GM21423 (cell line): ENCODE measurements around the gene ANKLE2.
"Not testable (repeated sequence)": the region's sequence is repeated elsewhere in the genome, so short reads cannot be mapped to it uniquely, and the experiment has no call there.

Source experiments
- ATAC-seq: cut with Tn5 transposase; IDR thresholded peaks from one replicate; pipeline ENCODE4 v1.9.1; 2021; ENCODE audit warnings: mild to moderate bottlenecking, moderate library complexity; ENCODE audit not compliant: unreplicated experiment

Gene ANKLE2

DNA sequence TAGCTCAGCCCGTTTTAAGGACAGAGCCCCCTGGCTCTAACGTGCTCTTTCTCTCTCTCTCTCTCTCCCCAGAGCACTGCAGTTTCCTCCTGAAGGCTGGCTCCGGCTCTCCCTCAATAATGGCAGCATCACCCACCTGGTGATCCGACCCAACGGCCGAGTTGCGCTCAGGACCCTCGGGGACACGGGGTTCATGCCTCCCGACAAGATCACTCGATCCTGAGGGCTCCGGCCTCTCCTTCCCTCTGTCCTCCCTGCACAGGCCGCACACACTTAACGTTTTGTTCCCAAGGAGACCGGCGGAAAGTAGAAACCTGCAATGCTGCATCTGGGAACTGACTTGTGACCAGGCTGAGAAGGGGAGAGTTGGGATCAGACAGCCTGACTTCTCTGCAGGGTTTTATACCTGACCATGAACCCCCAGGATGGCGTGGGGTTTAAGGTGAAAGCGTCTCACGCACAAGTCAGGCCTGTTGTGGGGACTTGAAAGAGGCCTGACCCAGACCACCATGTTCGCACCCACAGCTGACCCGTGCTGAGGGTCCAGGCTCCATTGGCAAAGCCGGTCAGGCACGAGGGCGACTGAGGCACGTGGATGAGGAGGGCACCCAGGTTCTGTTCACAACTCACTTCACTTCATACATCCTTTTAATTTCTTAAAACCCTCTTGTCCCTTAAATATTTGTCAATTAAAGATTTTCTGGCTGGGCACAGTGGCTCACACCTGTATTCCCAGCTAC is 40.9 kb downstream of the ANKLE2 start:
- no peak for ATAC-seq

DNA sequence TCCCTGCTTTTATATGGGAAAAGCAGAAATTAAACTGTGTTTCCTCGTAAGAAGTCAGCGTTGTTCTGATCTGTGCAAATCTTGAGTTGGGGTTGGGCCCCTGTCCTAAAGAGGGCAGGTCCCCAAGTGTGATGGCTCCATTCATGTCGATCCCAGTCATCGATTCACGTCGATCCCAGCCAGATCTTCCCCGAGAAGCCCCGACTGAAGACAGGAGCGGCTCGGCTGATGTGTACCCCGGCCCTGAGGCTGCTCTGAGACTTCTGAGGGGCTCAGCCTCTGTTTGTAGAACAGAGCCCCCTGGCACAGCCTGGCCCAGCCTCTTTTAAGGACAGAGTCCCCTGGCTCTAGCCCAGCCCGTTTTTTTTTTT is 41.7 kb downstream of the ANKLE2 start:
- ATAC-seq = no peak

DNA sequence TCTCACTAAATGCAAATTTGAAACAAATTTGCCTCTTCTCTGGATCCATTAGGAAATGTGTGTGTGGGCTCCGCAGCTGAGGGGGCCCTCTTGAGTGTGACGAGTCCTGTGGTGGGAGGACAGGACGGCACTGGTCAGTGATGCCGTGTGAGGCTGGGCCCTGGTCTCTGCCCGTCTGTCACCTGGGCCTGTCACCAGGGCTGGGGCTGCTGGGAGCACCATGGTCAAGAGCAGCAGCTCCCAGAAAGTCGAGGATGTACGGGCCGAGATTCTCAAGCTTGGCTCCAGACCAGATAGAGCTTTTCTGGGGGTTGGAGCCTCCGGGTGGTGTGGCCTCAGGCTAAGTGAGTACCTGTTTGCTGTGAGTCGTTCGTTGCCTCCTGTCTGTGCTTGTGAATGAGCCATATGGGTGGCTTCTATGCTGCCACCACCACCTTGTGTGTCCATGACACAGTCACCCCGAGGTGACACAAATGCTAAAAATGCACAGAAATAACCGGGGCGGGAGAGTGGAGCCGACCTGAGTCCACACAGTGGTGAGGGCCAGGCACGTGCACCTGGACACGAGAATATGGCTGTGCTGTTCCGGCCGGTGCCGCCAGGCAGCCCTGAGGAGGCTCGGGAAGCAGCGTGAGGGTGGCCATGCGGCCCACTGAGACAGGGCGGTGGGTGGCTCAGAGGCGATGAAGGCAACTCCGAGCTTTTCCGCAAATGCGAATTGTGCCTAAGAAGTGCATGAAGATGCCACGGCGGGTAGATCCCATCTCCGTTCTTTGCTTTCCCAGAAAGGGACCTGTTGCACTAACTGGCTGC is 42.3 kb downstream of the ANKLE2 start:
- ATAC-seq = no peak

DNA sequence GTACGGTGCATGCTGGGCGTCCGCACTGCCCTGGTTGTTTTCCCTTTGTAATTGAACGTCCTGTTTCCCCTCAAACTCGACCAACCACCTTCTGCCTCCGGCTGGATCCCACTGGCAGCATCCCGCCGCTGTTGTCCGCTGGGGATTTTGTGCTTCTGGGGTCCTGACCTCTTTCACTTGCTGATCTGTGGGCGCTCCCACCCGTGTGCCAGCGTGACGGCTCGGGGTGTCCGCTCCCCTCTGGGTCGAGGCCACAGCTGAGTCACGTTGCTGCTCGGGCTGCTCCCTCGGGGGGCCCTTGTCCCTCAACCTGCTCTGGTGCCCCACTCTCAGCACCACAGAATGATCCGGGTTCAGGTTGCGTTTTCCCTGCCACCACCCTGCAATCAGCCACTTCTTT is 43.0 kb downstream of the ANKLE2 start:
- no peak for ATAC-seq

DNA sequence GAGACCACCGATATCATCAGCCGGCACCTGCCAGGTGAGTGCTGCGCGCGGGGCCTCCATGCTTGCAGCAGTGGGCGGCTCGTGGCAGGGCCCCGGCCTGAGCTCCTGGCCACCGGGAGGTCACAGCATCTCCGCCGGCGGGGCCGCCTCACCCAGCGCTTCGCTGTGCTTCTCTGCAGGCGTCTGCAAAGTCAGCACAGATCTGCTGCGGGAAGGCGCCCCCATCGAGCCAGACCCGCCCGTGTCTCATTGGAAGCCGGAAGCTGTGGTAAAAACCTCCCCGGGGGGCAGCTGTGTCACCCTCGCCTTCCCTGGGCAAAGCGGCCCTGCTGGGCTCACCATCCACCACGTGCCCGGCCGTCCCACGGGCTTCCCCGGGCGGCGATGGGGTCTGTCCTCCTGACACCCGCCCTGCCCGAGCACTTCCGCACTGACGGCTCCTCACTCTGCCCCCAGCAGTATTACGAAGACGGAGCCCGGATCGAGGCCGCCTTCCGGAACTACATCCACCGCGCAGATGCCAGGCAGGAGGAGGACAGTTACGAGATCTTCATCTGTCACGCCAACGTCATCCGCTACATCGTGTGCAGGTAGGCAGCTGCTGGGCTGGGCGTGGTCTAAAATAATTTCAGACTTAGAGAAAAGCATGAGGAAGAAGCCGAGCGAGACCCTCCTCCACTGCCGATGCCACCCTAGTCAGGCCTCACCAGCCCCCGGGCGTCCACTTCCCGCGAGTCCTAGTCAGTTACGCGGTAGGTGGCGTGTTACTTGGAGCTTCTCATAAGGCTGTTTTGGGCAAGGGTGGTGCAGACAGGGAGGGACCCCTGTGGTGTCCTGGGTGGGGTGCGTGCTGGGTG is 43.9 kb downstream of the ANKLE2 start:
- no peak for ATAC-seq

DNA sequence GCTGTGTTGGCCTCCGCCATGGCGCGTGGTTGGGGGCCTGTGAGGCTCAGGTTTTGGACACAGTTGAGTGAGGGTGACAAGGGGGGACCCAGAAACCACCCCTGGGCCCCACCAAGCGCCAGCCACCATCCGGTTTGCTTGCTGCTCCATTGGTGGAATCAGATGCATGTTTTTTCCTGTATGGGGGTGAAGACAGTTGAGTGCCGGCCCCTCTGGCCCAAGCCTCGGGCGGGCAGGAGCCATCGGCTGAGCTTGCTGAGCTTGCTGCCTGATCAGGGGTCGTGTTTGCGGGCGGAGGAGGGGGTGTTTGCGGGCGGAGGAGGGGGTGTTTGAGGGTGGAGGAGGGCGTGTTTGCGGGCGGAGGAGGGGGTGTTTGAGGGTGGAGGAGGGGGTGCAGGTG is 44.6 kb downstream of the ANKLE2 start:
- no peak for ATAC-seq

DNA sequence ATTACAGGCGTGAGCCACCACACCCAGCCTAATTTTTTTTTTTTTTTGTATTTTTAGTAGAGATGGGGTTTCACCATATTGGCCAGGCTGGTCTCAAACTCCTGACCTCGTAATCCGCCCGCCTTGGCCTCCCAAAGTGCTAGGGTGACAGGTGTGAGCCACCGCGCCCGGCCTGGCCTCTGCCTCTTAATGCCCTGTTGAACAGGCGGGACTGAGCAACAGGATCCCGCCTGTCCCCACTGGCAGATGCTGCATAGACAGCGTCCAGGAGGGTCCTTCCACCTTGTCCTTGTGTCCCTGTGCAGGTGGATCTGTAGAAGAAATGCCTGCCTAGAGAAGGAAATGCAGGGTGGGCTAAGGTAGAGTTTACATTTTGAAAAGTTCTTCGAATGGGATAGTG is 45.3 kb downstream of the ANKLE2 start:
- ATAC-seq = no peak

DNA sequence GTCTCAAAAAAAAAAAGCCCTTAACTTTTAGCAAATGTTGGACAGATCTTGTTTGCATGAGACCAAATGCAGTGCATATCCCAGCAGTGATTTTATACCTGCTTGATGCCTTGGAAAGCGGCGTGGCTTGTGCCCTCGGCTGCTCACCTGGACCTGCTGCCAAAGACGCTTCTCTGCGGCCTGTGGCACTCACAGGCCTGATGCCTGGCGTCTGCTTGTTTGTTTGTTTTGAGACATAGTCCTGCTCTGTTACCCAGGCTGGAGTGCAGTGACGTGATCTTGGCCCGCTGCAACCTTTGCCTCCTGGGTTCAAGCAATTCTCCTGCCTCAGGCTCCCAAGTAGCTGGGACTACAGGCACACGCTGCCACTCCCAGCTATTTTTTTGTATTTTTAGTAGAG is 45.8 kb downstream of the ANKLE2 start:
- ATAC-seq = no peak

DNA sequence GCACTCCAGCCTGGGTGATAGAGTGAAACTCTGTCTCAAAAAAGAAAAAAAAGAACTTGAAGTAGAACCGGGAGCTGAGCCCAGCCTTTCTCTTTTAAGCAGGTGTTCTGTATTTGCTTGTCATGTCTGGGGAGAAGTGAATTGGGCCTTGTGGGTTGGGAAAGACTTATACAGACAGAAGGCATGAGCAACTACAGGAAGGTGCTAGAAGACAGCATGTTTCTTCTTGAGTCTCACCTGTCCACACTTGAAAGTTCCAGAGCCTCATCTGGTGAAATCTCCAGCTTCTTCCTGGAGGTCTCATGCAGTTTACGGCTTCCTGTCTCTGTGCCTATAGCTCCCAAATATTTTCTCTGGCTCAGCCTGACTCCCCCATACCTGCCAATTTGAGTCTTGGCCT is 48.5 kb downstream of the ANKLE2 start:
- ATAC-seq = no peak

DNA sequence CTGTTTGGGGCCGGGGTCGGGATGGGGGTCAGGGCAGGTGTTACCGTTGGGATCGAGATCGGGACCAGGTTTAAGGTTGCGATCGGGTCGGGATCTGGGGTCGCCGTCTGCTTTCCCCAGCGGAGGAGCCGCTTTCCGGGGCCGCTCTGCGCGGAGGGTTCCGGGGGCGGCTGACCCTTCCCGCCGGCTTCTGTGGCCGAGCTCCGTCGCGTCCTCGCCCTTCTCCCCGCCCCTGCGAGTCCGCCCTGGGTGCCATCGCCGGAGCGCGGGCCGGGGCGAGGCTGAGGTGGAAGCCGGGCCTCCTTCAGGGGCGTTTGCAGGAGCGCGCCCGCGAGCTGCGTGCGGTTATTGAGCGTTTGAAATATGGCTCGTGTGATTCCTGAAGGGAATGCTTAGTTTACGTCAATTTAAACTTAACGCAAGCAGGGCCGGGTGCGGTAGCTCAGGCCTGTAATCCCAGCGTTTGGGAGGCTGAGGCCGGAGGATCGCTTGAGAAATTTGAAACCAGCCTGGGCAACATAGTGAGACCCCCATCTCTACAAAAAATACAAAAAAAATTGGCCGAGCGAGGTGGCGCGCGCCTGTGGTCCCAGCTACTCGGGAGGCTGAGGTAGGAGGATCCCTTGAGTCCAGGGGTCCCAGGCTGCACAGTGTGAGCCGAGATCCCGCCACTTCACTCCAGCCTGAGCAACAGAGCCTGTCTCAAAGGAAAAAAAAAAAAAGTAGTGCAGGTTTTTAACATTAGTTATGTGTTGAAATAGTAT is 50.4 kb downstream of the ANKLE2 start:
- peak; percentile 12 for ATAC-seq

DNA sequence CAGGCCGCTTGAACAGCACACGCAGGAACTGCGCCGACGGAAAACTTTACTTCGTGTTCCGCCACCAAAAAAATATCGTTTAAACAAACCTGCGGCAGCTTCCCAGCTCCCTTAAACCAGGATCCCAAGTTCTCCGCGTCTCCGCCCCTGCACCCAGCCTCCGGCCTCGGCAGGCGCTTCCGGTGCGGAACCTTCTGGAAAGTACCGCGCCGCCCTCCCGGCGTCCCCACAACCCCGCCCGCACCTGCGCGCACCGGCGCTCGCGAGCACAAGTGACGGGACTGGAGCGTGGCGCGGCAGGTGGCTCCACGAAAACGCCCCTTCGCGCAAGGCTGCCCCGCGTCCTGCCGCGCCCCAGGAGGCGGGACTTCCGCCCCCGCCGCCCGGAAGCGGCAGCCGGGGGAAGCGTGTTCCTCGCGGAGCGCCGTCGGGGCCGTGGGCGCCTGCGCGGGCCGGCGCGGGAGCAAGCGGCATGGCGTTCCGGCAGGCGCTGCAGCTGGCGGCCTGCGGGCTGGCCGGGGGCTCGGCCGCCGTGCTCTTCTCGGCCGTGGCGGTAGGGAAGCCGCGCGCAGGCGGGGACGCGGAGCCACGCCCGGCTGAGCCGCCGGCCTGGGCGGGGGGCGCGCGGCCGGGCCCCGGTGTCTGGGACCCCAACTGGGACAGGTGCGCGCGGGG is 51.1 kb downstream of the ANKLE2 start, which contains the start of gene PGAM5:
Gene PGAM5 (plus strand): TSS at position 438 of the 675 bp plus-strand sequence. CDS start 35 bp downstream, at position 473.
- ATAC-seq = peak; percentile 84

DNA sequence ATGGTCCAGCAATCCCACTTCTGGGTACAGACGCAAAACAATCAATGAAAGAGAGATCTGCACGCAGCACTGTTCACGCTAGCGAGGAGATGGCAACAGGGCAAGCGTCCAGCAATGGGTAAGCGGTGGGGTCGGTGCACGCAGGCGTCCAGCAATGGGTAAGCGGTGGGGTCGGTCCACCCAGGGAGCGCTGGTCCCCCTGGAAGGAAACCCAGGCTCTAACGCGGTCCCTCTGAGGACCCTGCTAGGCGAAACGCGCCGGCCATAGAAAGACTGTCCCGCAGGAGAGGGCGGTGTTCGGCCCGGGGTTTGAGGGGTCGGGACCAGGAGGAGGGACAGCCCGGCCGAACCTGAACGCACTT is 51.6 kb downstream of the ANKLE2 start:
- peak; percentile 20 for ATAC-seq

DNA sequence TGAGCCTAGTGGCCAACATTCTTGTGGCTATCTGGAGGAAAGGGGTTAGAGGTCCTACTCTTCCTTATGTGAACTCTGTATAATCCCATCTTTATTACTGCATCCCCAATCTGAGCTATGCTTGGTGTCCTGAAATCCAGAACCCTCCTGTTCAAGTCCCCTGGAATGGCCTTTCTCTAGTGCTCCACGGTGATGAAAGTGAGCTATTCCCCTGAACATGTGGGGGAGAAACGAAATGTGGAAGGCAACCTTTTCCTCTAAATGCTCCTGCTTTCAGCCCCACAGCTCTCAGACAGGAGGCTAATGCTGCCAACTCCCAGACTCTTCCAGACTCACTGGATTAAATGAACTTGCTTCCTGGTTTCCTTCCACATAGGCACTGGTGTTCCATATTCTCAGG is 53.5 kb downstream of the ANKLE2 start:
- no peak for ATAC-seq

DNA sequence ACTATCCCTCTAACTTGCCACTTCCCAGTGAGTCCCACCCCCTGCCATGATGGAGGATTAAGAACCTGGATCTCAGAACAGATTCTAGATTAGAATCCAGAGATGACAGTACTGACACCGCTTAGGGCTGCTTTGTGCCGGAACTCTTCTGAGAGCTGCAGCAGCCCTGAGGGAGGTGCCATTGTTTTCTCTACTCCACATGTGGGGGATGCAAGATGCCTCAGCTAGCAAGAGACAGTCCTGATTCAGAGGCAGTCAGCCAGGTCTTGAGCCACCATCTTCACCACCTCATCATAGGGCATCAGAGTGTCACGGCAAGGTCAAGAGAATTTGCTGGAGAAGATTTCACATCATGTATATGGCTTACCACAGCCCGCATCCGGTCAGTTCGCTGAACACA is 54.4 kb downstream of the ANKLE2 start:
- no peak for ATAC-seq

DNA sequence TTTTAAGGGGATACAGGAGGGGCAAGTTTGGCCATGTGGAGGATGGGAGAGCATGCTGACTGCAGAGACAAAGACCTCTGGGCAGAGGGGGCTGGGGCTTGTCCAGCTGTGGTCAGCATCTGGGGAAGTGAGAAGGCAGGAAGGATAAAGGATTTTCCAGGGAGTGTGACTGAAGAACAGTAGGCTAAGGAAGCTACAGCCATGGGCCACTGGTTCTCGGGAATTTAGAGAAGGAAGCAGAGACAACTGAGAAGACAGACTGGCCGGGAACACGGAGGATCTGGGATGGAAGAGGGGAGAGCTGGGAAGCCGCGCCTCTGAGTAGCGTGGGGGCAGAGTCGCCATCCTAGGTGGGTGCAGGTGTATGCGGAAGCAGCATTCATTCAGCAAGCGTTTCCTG is 58.0 kb downstream of the ANKLE2 start:
- no peak for ATAC-seq

DNA sequence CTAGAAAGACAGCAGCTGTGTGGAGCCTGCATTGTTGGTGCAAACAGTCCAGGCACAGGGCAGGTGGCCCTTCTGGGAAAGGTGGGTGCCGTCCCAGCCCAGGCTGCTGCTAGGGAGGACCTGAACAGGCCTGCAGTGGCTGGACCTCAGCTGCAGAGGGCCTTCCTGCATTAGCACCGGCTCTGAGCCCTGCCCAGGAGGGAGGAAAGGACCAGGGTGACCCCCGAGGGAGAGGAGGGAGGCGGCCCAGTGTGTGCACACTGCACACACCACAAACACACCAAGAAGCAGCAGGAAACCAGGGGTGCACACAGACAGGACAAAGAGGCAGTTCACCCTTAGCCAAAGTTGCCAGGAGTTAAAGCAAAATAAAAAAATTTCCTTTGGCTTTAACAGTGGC is 59.0 kb downstream of the ANKLE2 start:
- ATAC-seq = no peak

DNA sequence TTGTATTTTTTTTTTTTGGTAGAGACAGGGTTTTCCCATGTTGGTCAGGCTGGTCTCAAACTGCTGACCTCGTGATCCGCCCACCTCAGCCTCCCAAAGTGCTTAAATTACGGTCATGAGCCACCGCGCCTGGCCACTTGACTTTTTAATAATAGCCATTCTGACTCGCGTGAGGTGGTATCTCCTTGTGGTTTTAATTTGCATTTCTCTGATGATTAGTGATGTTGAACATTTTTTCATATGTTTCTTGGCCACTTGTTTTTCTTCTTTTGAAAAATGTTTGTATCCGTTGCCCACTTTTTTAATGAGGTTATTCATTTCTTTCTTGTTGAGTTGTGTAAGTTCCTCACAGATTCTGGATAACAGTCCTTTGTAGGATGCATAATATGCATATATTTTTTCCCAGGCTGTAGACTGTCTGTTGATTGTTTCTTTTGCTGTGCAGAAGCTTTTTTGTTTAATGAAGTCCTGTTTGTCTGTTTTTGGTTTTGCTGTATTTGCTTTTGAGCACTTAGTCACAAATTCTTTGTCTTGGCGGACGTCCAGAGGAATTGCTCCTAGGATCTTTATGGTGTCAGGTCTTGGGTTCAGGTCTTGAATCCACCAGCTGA is 61.3 kb downstream of the ANKLE2 start:
- peak; percentile 51 for ATAC-seq

DNA sequence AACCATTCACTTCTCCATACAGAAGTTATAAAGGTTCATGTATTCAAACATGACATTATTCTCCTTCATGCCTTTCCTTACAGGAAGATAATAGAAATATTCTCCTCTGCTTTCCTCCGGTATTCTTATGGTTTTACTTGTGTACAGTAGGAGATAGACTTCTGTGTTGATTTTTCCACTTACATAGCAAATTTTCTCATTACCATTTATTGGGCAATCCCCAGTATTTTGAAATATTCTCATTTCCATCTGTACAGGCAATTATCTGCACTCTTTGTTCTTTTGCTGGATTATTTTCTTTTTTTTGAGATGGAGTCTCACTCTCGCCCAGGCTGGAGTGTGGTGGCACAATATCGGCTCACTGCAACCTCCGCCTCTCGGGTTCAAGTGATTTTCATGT is 63.3 kb downstream of the ANKLE2 start:
- no peak for ATAC-seq

DNA sequence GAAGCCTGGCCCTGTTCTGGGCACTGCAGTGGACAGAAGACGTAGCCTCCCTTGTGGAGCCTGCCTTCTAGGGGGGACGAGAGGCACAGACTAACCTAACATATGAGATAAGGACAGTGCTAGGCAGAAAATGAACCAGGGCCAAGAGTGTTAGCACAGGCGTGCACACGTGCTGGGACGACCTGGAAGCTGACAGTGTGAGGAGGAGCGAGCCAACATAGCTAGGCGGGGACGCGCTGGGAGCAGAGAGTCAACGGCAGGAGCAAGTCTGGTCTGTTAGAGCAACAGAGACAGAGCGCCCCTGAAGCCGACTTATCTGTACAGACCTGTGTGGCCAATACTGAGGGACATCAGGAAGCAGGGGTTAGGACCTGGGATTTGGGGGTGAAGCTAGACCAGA is 66.2 kb downstream of the ANKLE2 start:
- no peak for ATAC-seq

DNA sequence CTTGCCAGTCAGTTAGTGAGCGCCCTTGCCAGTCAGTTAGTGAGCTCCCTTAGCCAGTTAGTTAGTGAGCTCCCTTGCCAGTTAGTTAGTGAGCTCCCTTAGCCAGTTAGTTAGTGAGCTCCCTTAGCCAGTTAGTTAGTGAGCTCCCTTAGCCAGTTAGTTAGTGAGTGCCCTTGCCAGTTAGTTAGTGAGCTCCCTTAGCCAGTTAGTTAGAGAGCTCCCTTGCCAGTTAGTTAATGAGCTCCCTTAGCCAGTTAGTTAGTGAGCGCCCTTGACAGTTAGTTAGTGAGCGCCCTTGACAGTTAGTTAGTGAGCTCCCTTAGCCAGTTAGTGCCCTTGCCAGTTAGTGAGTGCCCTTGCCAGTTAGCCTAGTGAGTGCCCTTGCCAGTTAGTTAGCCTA is 66.7 kb downstream of the ANKLE2 start:
- not testable (repeated sequence) for ATAC-seq
